GM13977 (cell line): ENCODE results near the gene REV3L.

ENCODE experiments used
- DNase-seq: peaks from one replicate; pipeline ENCODE4 v3.0.0; 2012; ENCODE audit warnings: low spot score
- CTCF ChIP-seq: IDR thresholded peaks from 2 replicates; pipeline ENCODE4 v1.5.1; 2012; ENCODE audit warnings: mild to moderate bottlenecking, control low read depth; ENCODE audit not compliant: insufficient read depth; ENCODE audit errors: extremely low read depth, missing control alignments
- in situ Hi-C: fragments of 300-500 bp; cut with MboI; formaldehyde crosslinking; loops from one replicate; pipeline ENCODE4 v1.12.0; 2022; ENCODE audit warnings: low sequenced_read_pairs, low pct_unique_long_range_greater_than_20kb, mixed read lengths, inconsistent platforms; ENCODE audit not compliant: unreplicated experiment

The REV3L gene

GRCh38 chr6:111283707-111284106 is 199.3 kb downstream of the REV3L start:
- in situ Hi-C loops = no loop called here
- TF ChIP-seq CTCF = no peak
- no peak for DNase-seq

GRCh38 chr6:111282515-111282914 is 200.5 kb downstream of the REV3L start:
- no peak for DNase-seq
- TF ChIP-seq CTCF = no peak
- in situ Hi-C loops = no loop called here

GRCh38 chr6:111280445-111280955 is 202.5 kb downstream of the REV3L start:
- DNase-seq = no peak
- no peak for TF ChIP-seq CTCF
- in situ Hi-C loops = no loop called here

- DNase-seq = no peak
- in situ Hi-C loops = no loop called here
- TF ChIP-seq CTCF = no peak
Observed at GRCh38 chr6:111278731-111279130, 204.3 kb downstream of the REV3L start.

GRCh38 chr6:111277819-111278218 is 205.2 kb downstream of the REV3L start:
- no peak for DNase-seq
- no peak for TF ChIP-seq CTCF
- in situ Hi-C loops = no loop called here

GRCh38 chr6:111276736-111277135 is 206.3 kb downstream of the REV3L start:
- no peak for DNase-seq

More at GRCh38 chr6:111276736-111277135, 206.3 kb downstream of the REV3L start:
- in situ Hi-C loops = no loop called here
- TF ChIP-seq CTCF = no peak
